ENCODE results near the gene PKDREJ. TPM values are rescaled to one million over a fixed set of nuclear protein-coding genes. Genes with fewer than 3 reads are reported as not detected.

Gene PKDREJ
- polyA plus RNA-seq, 1 donor (not counting 4 experiments of a cell fraction or from before 2014, with no cell fraction given), result 0.01 TPM

DNA sequence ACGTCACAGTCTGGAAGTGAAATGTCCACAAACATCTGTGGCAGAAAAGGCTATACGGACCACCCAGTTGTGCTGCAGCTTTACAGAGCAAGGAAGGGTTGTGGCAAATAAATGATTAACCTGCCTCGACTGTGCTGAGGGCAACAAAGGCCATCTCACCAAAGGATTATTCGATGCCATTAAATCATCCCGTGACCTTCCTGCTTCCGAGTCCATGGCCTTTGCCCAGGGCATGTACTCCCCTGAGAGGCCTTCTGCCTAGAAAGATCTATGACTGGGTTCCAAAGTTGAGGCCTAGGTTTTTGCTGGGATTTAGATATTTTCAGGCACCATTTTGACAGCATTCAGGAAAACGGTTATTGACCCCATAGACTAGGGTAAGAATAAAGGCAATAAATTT, 22.2 kb downstream of the PKDREJ start:
- no peak for FAIRE-seq
- H3K36me3 ChIP-seq (ENCODE audit: control insufficient read depth in 2 of 2, extremely low read depth in 1 of 2, insufficient read depth in 2 of 2, low read length in 2 of 2), result peaks cover 0 to 5% of the 10 kb centered on the region in 2 experiments
- H3K4me1 ChIP-seq (ENCODE audit: control insufficient read depth, extremely low read depth, insufficient read depth, low read length), result no peaks in the 10 kb centered on the region
- no peaks in the 10 kb centered on the region for H3K27me3 ChIP-seq (ENCODE audit: control insufficient read depth, extremely low read depth, insufficient read depth, low read length)
- H3K27ac ChIP-seq (ENCODE audit: control insufficient read depth, insufficient read depth, low read length), result no peak overlapping the region
- H3K4me3 ChIP-seq (ENCODE audit: control insufficient read depth in 2 of 3, extremely low read depth in 1 of 3, insufficient read depth in 2 of 3, low read depth in 1 of 3, low read length in 3 of 3), result no peak overlapping the region
- no peaks in the 10 kb centered on the region for H3K9me1 ChIP-seq (ENCODE audit: control insufficient read depth, extremely low read depth, insufficient read depth, low read length)
- TF ChIP-seq, protein P1, sequence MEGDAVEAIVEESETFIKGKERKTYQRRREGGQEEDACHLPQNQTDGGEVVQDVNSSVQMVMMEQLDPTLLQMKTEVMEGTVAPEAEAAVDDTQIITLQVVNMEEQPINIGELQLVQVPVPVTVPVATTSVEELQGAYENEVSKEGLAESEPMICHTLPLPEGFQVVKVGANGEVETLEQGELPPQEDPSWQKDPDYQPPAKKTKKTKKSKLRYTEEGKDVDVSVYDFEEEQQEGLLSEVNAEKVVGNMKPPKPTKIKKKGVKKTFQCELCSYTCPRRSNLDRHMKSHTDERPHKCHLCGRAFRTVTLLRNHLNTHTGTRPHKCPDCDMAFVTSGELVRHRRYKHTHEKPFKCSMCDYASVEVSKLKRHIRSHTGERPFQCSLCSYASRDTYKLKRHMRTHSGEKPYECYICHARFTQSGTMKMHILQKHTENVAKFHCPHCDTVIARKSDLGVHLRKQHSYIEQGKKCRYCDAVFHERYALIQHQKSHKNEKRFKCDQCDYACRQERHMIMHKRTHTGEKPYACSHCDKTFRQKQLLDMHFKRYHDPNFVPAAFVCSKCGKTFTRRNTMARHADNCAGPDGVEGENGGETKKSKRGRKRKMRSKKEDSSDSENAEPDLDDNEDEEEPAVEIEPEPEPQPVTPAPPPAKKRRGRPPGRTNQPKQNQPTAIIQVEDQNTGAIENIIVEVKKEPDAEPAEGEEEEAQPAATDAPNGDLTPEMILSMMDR (optimal IDR thresholded peaks at IDR 0.05 in 1 of 3, IDR thresholded peaks at IDR 0.05 in 1 of 3, conservative IDR thresholded peaks at IDR 0.05 in 1 of 3; ENCODE audit: extremely low read depth in 1 of 3, insufficient read depth in 2 of 3, low read length in 3 of 3), result no peak
- TF ChIP-seq EZH2 (IDR thresholded peaks at IDR 0.05; ENCODE audit: low read length), result no peak
- dilution Hi-C loops (cut with MboI; ENCODE audit: extremely low pct_ligation_motif_present, low sequenced_read_pairs), result loop anchor here (5.0 kb wide), 1 partner anchor 94 kb away; no protein-coding TSS in a partner anchor
- no peak overlapping the region for H2AFZ ChIP-seq (ENCODE audit: control insufficient read depth, low read length)
- H3K9me3 ChIP-seq (ENCODE audit: control insufficient read depth, low read depth, low read length), result no peaks in the 10 kb centered on the region
- DNase-seq (ENCODE audit: low read depth, low spot score), result no peak
- no peaks in the 10 kb centered on the region for H3K79me2 ChIP-seq (ENCODE audit: control insufficient read depth, insufficient read depth, low read length)
- H3K4me2 ChIP-seq (ENCODE audit: control insufficient read depth, extremely low read depth, insufficient read depth, low read depth, low read length), result no peak overlapping the region
- no peak overlapping the region for H3K9ac ChIP-seq (ENCODE audit: control insufficient read depth, extremely low read depth, insufficient read depth, low read length)
- no peaks in the 10 kb centered on the region for H4K20me1 ChIP-seq (ENCODE audit: control insufficient read depth, extremely low read depth, insufficient read depth, low read length)

DNA sequence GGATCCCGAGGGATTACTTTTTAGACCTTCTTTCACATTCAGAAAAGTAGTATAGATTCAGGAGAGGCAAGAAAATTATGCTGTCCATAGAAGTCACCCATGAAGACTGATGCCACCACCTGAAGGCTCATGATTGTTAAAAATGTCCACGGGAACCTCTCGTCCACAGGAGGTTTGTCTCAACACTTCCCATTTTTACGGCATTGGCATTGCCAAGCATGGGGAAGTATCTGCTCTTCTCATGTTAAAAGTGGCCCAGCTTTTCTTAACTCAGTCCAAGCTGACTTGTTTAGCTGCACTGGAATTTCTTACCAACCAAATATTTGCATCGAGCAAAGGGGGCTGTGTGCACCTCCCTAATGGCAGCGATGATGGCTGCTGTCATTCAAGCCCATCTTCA, 22.6 kb downstream of the PKDREJ start:
- no peak overlapping the region for H3K27ac ChIP-seq (ENCODE audit: control insufficient read depth, insufficient read depth, low read length)
- no peaks in the 10 kb centered on the region for H3K9me1 ChIP-seq (ENCODE audit: control insufficient read depth, extremely low read depth, insufficient read depth, low read length)
- H3K4me1 ChIP-seq (ENCODE audit: control insufficient read depth, extremely low read depth, insufficient read depth, low read length), result no peaks in the 10 kb centered on the region
- H3K4me2 ChIP-seq (ENCODE audit: control insufficient read depth, extremely low read depth, insufficient read depth, low read depth, low read length), result no peak overlapping the region
- no peaks in the 10 kb centered on the region for H3K79me2 ChIP-seq (ENCODE audit: control insufficient read depth, insufficient read depth, low read length)
- no peak overlapping the region for H3K9ac ChIP-seq (ENCODE audit: control insufficient read depth, extremely low read depth, insufficient read depth, low read length)
- H4K20me1 ChIP-seq (ENCODE audit: control insufficient read depth, extremely low read depth, insufficient read depth, low read length), result no peaks in the 10 kb centered on the region
- H3K4me3 ChIP-seq (ENCODE audit: control insufficient read depth in 2 of 3, extremely low read depth in 1 of 3, insufficient read depth in 2 of 3, low read depth in 1 of 3, low read length in 3 of 3), result no peak overlapping the region
- TF ChIP-seq EZH2 (IDR thresholded peaks at IDR 0.05; ENCODE audit: low read length), result no peak
- DNase-seq (ENCODE audit: low read depth, low spot score), result no peak
- no peak for FAIRE-seq
- peaks cover 0 to 5% of the 10 kb centered on the region in 2 experiments for H3K36me3 ChIP-seq (ENCODE audit: control insufficient read depth in 2 of 2, extremely low read depth in 1 of 2, insufficient read depth in 2 of 2, low read length in 2 of 2)
- no peaks in the 10 kb centered on the region for H3K27me3 ChIP-seq (ENCODE audit: control insufficient read depth, extremely low read depth, insufficient read depth, low read length)
- H2AFZ ChIP-seq (ENCODE audit: control insufficient read depth, low read length), result no peak overlapping the region
- H3K9me3 ChIP-seq (ENCODE audit: control insufficient read depth, low read depth, low read length), result no peaks in the 10 kb centered on the region
- dilution Hi-C loops (cut with MboI; ENCODE audit: extremely low pct_ligation_motif_present, low sequenced_read_pairs), result loop anchor here (5.0 kb wide), 1 partner anchor 93 kb away; no protein-coding TSS in a partner anchor

DNA sequence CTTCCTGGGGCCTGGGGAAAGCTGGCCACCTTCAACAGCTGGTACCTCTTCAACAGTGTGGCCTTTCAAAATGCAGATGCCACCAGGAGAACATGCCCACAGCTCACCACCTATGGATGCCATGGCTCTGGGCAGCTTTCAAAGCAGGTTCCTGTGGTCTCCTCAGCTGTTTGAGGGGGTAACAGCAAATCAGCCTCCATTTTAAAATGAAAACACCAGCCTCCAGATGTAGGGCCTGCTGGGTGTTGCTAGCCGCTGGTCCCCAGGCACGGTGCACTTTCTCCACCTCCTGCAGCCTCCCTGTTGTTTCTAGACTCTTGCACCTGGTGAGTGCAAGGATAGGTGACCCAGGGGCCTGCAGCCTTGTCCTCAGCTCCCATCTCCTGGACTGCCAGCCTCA, 23.1 kb downstream of the PKDREJ start:
- no peak overlapping the region for H3K27ac ChIP-seq (ENCODE audit: control insufficient read depth, insufficient read depth, low read length)
- no peaks in the 10 kb centered on the region for H3K4me1 ChIP-seq (ENCODE audit: control insufficient read depth, extremely low read depth, insufficient read depth, low read length)
- no peaks in the 10 kb centered on the region for H3K9me1 ChIP-seq (ENCODE audit: control insufficient read depth, extremely low read depth, insufficient read depth, low read length)
- H4K20me1 ChIP-seq (ENCODE audit: control insufficient read depth, extremely low read depth, insufficient read depth, low read length), result no peaks in the 10 kb centered on the region
- TF ChIP-seq, protein P1 (optimal IDR thresholded peaks at IDR 0.05 in 1 of 3, IDR thresholded peaks at IDR 0.05 in 1 of 3, conservative IDR thresholded peaks at IDR 0.05 in 1 of 3; ENCODE audit: extremely low read depth in 1 of 3, insufficient read depth in 2 of 3, low read length in 3 of 3), result no peak
- TF ChIP-seq EZH2 (IDR thresholded peaks at IDR 0.05; ENCODE audit: low read length), result no peak
- peaks cover 0 to 4% of the 10 kb centered on the region in 2 experiments for H3K36me3 ChIP-seq (ENCODE audit: control insufficient read depth in 2 of 2, extremely low read depth in 1 of 2, insufficient read depth in 2 of 2, low read length in 2 of 2)
- DNase-seq (ENCODE audit: low read depth, low spot score) (no peak), FAIRE-seq (no peak)
- no peak overlapping the region for H3K9ac ChIP-seq (ENCODE audit: control insufficient read depth, extremely low read depth, insufficient read depth, low read length)
- no peaks in the 10 kb centered on the region for H3K79me2 ChIP-seq (ENCODE audit: control insufficient read depth, insufficient read depth, low read length)
- H3K4me3 ChIP-seq (ENCODE audit: control insufficient read depth in 2 of 3, extremely low read depth in 1 of 3, insufficient read depth in 2 of 3, low read depth in 1 of 3, low read length in 3 of 3), result no peak overlapping the region
- no peaks in the 10 kb centered on the region for H3K27me3 ChIP-seq (ENCODE audit: control insufficient read depth, extremely low read depth, insufficient read depth, low read length)
- no peak overlapping the region for H2AFZ ChIP-seq (ENCODE audit: control insufficient read depth, low read length)
- H3K9me3 ChIP-seq (ENCODE audit: control insufficient read depth, low read depth, low read length), result no peaks in the 10 kb centered on the region
- H3K4me2 ChIP-seq (ENCODE audit: control insufficient read depth, extremely low read depth, insufficient read depth, low read depth, low read length), result no peak overlapping the region
- dilution Hi-C loops (cut with MboI; ENCODE audit: extremely low pct_ligation_motif_present, low sequenced_read_pairs), result loop anchor here (5.0 kb wide), 1 partner anchor 93 kb away; no protein-coding TSS in a partner anchor

Data from keratinocyte (primary cell).